Mucosa of rectum (tissue), 2 donors: Measurements from ENCODE around the gene SMCHD1.
A peak's percentile ranks its signal among the peaks of the same experiment; 100 is the strongest.

Experiments used
- H3K27ac ChIP-seq, 2 donors: one replicate each; pipeline ENCODE4 v1.7.0; 2013; ENCODE audit warnings: inconsistent platforms in 2 of 2, low read depth in 2 of 2, low read length in 2 of 2
- H3K27me3 ChIP-seq, 2 donors: one replicate each; pipeline ENCODE4 v1.7.0; 2013; ENCODE audit warnings: low read length in 2 of 2; ENCODE audit not compliant: control insufficient read depth in 2 of 2, insufficient read depth in 2 of 2
- H3K36me3 ChIP-seq, 2 donors: one replicate each; pipeline ENCODE4 v1.7.0; 2013; ENCODE audit warnings: low read length in 2 of 2; ENCODE audit not compliant: control insufficient read depth in 2 of 2, insufficient read depth in 2 of 2
- H3K4me1 ChIP-seq, 2 donors: one replicate each; pipeline ENCODE4 v1.7.0; 2013; ENCODE audit warnings: low read length in 2 of 2, mild to moderate bottlenecking in 1 of 2; ENCODE audit not compliant: control insufficient read depth in 2 of 2, insufficient read depth in 2 of 2
- H3K4me3 ChIP-seq, 2 donors: one replicate each; pipeline ENCODE4 v1.7.0; 2013; ENCODE audit warnings: low read length in 2 of 2
- H3K9ac ChIP-seq, 2 donors: one replicate each; pipeline ENCODE4 v1.7.0; 2013; ENCODE audit warnings: low read length in 2 of 2, low read depth in 1 of 2, mild to moderate bottlenecking in 1 of 2
- H3K9me3 ChIP-seq, 2 donors: one replicate each; pipeline ENCODE4 v1.7.0; 2013; ENCODE audit warnings: low read length in 2 of 2; ENCODE audit not compliant: control insufficient read depth in 2 of 2
- donor health status: healthy.
- donor health status: Normal muscosa, but diverticular disease.

The SMCHD1 gene

GRCh38 chr18:2655178-2655953 lies at the start of gene SMCHD1:
Gene SMCHD1 (plus strand): TSS chr18:2655726. CDS start chr18:2656076, 350 bp downstream.
- peaks cover 17 to 19% of the 10 kb centered on the region in 2 donors for H3K4me1 ChIP-seq

GRCh38 chr18:2606335-2606734 lies 49.2 kb upstream of the SMCHD1 start:
- no peak overlapping the region for H3K4me3 ChIP-seq
- H3K36me3 ChIP-seq: no peaks in the 10 kb centered on the region
- peak overlapping the region in 1 of 2 donors; percentile 54 for H3K9ac ChIP-seq
- no peaks in the 10 kb centered on the region for H3K4me1 ChIP-seq
- no peak overlapping the region for H3K27ac ChIP-seq
- H3K27me3 ChIP-seq: no peaks in the 10 kb centered on the region
- H3K9me3 ChIP-seq: no peaks in the 10 kb centered on the region

More at GRCh38 chr18:2655178-2655953, at the start of gene SMCHD1:
- no peaks in the 10 kb centered on the region for H3K9me3 ChIP-seq
- peak within 1 kb of the TSS; percentile 96 to 98 for H3K9ac ChIP-seq
- no peaks in the 10 kb centered on the region for H3K27me3 ChIP-seq
- H3K27ac ChIP-seq: peak within 1 kb of the TSS; percentile 98
- H3K4me3 ChIP-seq: peak within 1 kb of the TSS; percentile 87 to 91
- no peaks in the 10 kb centered on the region for H3K36me3 ChIP-seq

- Histone ChIP-seq H3K27ac (no peak overlapping the region), H3K4me1 (no peaks in the 10 kb centered on the region), H3K36me3 (no peaks in the 10 kb centered on the region), H3K4me3 (no peak overlapping the region), H3K9me3 (no peaks in the 10 kb centered on the region), H3K9ac (no peak overlapping the region), H3K27me3 (no peaks in the 10 kb centered on the region)
Measured at GRCh38 chr18:2609604-2610003, 45.9 kb upstream of the SMCHD1 start.

GRCh38 chr18:2610549-2610948 lies 45.0 kb upstream of the SMCHD1 start:
- H3K9ac ChIP-seq: no peak overlapping the region
- H3K4me1 ChIP-seq: no peaks in the 10 kb centered on the region

GRCh38 chr18:2612996-2613395 lies 42.5 kb upstream of the SMCHD1 start:
- H3K4me3 ChIP-seq: no peak overlapping the region
- H3K4me1 ChIP-seq: no peaks in the 10 kb centered on the region
- peaks cover 0 to 4% of the 10 kb centered on the region in 2 donors for H3K36me3 ChIP-seq
- H3K9ac ChIP-seq: no peak overlapping the region
- no peaks in the 10 kb centered on the region for H3K9me3 ChIP-seq
- H3K27ac ChIP-seq: no peak overlapping the region
- H3K27me3 ChIP-seq: no peaks in the 10 kb centered on the region

More at GRCh38 chr18:2610549-2610948, 45.0 kb upstream of the SMCHD1 start:
- H3K9me3 ChIP-seq: no peaks in the 10 kb centered on the region
- no peak overlapping the region for H3K4me3 ChIP-seq
- no peak overlapping the region for H3K27ac ChIP-seq
- no peaks in the 10 kb centered on the region for H3K27me3 ChIP-seq
- H3K36me3 ChIP-seq: peaks cover 0 to 4% of the 10 kb centered on the region in 2 donors

GRCh38 chr18:2617401-2617998 lies 38.0 kb upstream of the SMCHD1 start:
- H3K9ac ChIP-seq: no peak overlapping the region
- no peaks in the 10 kb centered on the region for H3K9me3 ChIP-seq
- H3K27ac ChIP-seq: no peak overlapping the region
- H3K27me3 ChIP-seq: no peaks in the 10 kb centered on the region
- peaks cover 0 to 4% of the 10 kb centered on the region in 2 donors for H3K36me3 ChIP-seq
- H3K4me3 ChIP-seq: no peak overlapping the region
- no peaks in the 10 kb centered on the region for H3K4me1 ChIP-seq

GRCh38 chr18:2618009-2618408 lies 37.5 kb upstream of the SMCHD1 start:
- H3K36me3 ChIP-seq: peaks cover 0 to 4% of the 10 kb centered on the region in 2 donors
- H3K27me3 ChIP-seq: no peaks in the 10 kb centered on the region
- H3K4me3 ChIP-seq: no peak overlapping the region
- H3K9ac ChIP-seq: no peak overlapping the region
- H3K9me3 ChIP-seq: no peaks in the 10 kb centered on the region
- H3K4me1 ChIP-seq: no peaks in the 10 kb centered on the region
- no peak overlapping the region for H3K27ac ChIP-seq

GRCh38 chr18:2625217-2625616 lies 30.3 kb upstream of the SMCHD1 start:
- H3K4me3 ChIP-seq: no peak overlapping the region
- H3K9ac ChIP-seq: no peak overlapping the region
- H3K27me3 ChIP-seq: no peaks in the 10 kb centered on the region
- H3K9me3 ChIP-seq: no peaks in the 10 kb centered on the region
- H3K4me1 ChIP-seq: no peaks in the 10 kb centered on the region
- H3K36me3 ChIP-seq: no peaks in the 10 kb centered on the region
- H3K27ac ChIP-seq: no peak overlapping the region

- Histone ChIP-seq H3K27me3 (no peaks in the 10 kb centered on the region), H3K9ac (no peak overlapping the region), H3K4me1 (peaks cover 0 to 1% of the 10 kb centered on the region in 2 donors), H3K27ac (no peak overlapping the region), H3K9me3 (no peaks in the 10 kb centered on the region), H3K4me3 (no peak overlapping the region), H3K36me3 (no peaks in the 10 kb centered on the region)
Measured at GRCh38 chr18:2627821-2628276, 27.7 kb upstream of the SMCHD1 start.

- Histone ChIP-seq H3K27ac (no peak overlapping the region), H3K9me3 (no peaks in the 10 kb centered on the region), H3K9ac (no peak overlapping the region), H3K36me3 (no peaks in the 10 kb centered on the region), H3K4me3 (no peak overlapping the region), H3K27me3 (no peaks in the 10 kb centered on the region), H3K4me1 (peaks cover 0 to 3% of the 10 kb centered on the region in 2 donors)
Measured at GRCh38 chr18:2629003-2629402, 26.5 kb upstream of the SMCHD1 start.
